ENCODE measurements around the gene VPS13D.
A peak's percentile ranks its signal among the peaks of the same experiment; 100 is the strongest.

The VPS13D gene

DNA sequence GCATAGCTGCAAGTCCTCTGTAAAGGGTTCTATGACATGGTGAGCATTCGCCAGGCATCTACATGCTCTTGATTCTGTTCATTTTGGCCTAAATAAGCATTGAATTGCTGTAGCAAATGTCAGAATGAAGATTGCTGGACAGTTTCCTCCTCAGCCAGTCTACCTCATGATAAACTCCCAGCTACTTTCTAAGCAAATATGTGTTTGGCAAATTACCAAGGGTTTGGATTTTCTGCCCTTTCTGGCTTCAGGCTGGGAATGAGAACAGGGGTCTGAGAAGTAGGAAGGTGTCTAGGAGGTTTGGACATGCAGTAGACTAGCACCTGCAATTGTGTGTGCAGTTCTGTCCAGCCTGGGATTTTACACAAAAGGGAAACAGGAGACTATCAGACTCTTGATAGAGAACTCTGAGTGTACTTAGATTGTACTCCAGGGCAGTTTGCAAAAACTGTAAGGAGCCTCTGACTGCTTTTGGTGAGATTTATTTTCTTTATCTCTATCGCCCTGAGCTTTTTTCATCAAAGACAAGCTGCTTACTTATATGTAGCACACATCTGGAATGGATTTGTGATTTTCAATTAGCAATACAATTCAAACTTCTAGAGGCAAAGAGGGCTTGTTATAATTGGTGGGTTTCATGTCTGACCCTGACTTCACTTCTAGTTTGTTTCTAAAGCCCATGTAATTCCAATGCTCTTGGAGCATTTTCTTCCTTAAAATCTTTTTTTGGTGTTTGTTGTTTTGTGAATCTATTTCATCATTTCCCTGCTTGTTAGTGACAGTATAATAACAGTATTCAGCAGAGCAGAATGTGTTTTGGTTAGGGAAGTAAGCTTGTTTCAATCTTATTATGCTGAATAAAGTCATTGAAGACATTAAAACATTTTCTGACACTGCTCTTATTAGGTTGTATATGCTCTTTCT lies 150.8 kb downstream of the VPS13D start:
- DNase-seq (ENCODE audit: low spot score) (no peak), ATAC-seq (ENCODE audit: low read depth) (no peak)
- Histone ChIP-seq H3K27ac (ENCODE audit: poor library complexity, severe bottlenecking) (no peak overlapping the region), H3K36me3 (ENCODE audit: low read depth) (peaks cover 57% of the 10 kb centered on the region), H3K4me1 (ENCODE audit: insufficient read depth, poor library complexity, severe bottlenecking) (peaks cover 14% of the 10 kb centered on the region), H3K9me3 (ENCODE audit: severe bottlenecking) (no peaks in the 10 kb centered on the region), H3K27me3 (ENCODE audit: insufficient read depth, poor library complexity, severe bottlenecking) (no peaks in the 10 kb centered on the region), H3K4me3 (ENCODE audit: severe bottlenecking) (no peak overlapping the region)
- TF ChIP-seq, protein P1, sequence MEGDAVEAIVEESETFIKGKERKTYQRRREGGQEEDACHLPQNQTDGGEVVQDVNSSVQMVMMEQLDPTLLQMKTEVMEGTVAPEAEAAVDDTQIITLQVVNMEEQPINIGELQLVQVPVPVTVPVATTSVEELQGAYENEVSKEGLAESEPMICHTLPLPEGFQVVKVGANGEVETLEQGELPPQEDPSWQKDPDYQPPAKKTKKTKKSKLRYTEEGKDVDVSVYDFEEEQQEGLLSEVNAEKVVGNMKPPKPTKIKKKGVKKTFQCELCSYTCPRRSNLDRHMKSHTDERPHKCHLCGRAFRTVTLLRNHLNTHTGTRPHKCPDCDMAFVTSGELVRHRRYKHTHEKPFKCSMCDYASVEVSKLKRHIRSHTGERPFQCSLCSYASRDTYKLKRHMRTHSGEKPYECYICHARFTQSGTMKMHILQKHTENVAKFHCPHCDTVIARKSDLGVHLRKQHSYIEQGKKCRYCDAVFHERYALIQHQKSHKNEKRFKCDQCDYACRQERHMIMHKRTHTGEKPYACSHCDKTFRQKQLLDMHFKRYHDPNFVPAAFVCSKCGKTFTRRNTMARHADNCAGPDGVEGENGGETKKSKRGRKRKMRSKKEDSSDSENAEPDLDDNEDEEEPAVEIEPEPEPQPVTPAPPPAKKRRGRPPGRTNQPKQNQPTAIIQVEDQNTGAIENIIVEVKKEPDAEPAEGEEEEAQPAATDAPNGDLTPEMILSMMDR (IDR thresholded peaks at IDR 0.05; ENCODE audit: poor library complexity, severe bottlenecking), result no peak

DNA sequence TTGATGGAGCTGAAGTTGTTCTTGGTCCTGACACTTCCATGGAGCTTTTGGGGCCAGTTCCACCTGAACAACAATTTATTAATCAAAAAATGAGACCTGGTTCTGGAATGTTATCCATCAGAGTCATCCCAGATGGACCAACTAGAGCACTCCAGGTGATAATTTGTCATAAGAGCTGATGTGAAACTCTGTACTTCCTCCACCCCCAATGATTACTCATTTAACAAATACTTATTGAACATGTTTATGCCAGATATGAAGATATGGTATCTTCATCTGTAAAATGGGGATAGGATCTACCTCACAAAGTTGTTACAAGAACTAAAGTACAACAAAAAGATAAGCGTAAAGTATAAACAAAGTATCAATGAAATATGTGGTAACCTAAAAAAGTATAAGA lies 153.2 kb downstream of the VPS13D start:
- peaks cover 69% of the 10 kb centered on the region for H3K36me3 ChIP-seq (ENCODE audit: low read depth)
- H3K27ac ChIP-seq (ENCODE audit: poor library complexity, severe bottlenecking), result no peak overlapping the region
- DNase-seq (ENCODE audit: low spot score) (no peak), ATAC-seq (ENCODE audit: low read depth) (no peak)
- H3K4me1 ChIP-seq (ENCODE audit: insufficient read depth, poor library complexity, severe bottlenecking), result peaks cover 24% of the 10 kb centered on the region
- H3K9me3 ChIP-seq (ENCODE audit: severe bottlenecking), result no peaks in the 10 kb centered on the region
- no peaks in the 10 kb centered on the region for H3K27me3 ChIP-seq (ENCODE audit: insufficient read depth, poor library complexity, severe bottlenecking)
- H3K4me3 ChIP-seq (ENCODE audit: severe bottlenecking), result no peak overlapping the region
- TF ChIP-seq, protein P1 (IDR thresholded peaks at IDR 0.05; ENCODE audit: poor library complexity, severe bottlenecking), result no peak

DNA sequence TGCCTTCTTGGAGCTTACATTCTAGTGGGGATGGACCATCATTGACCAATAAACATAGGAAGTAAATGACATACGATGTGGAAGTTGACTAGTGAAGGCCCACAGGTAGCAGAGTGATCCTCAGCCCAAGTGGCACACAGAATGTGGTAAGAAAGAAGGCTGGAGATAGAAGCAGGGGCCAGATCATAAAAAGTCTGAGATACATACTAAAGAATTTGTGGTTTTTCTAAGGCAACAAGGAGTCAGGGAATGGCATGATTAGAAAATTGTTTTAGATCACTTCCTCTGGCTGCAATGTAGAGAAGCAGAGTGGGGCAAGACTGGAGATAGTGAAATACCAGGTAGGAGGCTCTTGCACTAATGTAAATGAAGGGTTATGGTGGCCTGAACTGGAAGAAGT lies 154.0 kb downstream of the VPS13D start:
- DNase-seq (ENCODE audit: low spot score), result no peak
- peaks cover 24% of the 10 kb centered on the region for H3K4me1 ChIP-seq (ENCODE audit: insufficient read depth, poor library complexity, severe bottlenecking)
- no peaks in the 10 kb centered on the region for H3K27me3 ChIP-seq (ENCODE audit: insufficient read depth, poor library complexity, severe bottlenecking)
- H3K36me3 ChIP-seq (ENCODE audit: low read depth), result peaks cover 69% of the 10 kb centered on the region
- no peak overlapping the region for H3K4me3 ChIP-seq (ENCODE audit: severe bottlenecking)
- TF ChIP-seq, protein P1 (IDR thresholded peaks at IDR 0.05; ENCODE audit: poor library complexity, severe bottlenecking), result no peak
- H3K27ac ChIP-seq (ENCODE audit: poor library complexity, severe bottlenecking), result no peak overlapping the region
- no peak for ATAC-seq (ENCODE audit: low read depth)
- H3K9me3 ChIP-seq (ENCODE audit: severe bottlenecking), result no peaks in the 10 kb centered on the region

DNA sequence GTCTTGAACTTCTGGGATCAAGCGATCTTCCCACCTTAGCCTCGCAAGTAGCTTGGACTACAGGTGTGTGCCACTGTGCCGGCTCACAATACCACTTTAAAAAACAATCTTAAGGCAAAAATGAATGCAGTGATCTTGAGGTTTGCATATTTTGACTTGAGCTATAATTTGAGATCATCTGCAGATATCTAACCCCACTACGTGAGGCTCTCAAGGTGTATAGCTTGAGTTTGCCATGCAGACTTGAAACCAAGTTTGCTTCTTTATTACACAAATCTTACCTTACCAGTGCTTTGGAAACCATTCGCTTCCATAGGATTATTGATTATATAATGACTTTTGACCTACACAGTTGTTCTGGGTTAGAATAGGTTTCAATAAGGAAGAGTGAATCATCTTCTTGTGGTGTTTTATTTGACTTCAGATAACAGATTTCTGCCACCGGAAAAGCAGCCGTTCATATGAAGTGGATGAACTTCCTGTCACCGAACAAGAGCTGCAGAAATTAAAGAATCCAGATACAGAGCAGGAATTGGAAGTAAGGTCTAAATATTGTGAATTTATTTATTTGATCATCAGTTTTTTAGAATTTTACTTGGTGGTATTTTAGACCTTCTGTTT lies 155.1 kb downstream of the VPS13D start:
- DNase-seq (ENCODE audit: low spot score), result no peak
- TF ChIP-seq, protein P1 (IDR thresholded peaks at IDR 0.05; ENCODE audit: poor library complexity, severe bottlenecking), result no peak
- no peaks in the 10 kb centered on the region for H3K27me3 ChIP-seq (ENCODE audit: insufficient read depth, poor library complexity, severe bottlenecking)
- ATAC-seq (ENCODE audit: low read depth), result no peak
- no peaks in the 10 kb centered on the region for H3K9me3 ChIP-seq (ENCODE audit: severe bottlenecking)
- peak overlapping the region; percentile 62 for H3K27ac ChIP-seq (ENCODE audit: poor library complexity, severe bottlenecking)
- H3K4me3 ChIP-seq (ENCODE audit: severe bottlenecking), result no peak overlapping the region
- H3K36me3 ChIP-seq (ENCODE audit: low read depth), result peaks cover 68% of the 10 kb centered on the region
- peaks cover 24% of the 10 kb centered on the region for H3K4me1 ChIP-seq (ENCODE audit: insufficient read depth, poor library complexity, severe bottlenecking)
